Measurements from ENCODE around the gene FAM117A. TPM values are rescaled to one million over a fixed set of nuclear protein-coding genes. Genes with fewer than 3 reads are reported as not detected.
"Not testable (repeated sequence)": the region's sequence is repeated elsewhere in the genome, so short reads cannot be mapped to it uniquely, and the experiment has no call there.

FAM117A gene
- total RNA-seq, 1 donor from 2014 or later, result 19.0 TPM

DNA sequence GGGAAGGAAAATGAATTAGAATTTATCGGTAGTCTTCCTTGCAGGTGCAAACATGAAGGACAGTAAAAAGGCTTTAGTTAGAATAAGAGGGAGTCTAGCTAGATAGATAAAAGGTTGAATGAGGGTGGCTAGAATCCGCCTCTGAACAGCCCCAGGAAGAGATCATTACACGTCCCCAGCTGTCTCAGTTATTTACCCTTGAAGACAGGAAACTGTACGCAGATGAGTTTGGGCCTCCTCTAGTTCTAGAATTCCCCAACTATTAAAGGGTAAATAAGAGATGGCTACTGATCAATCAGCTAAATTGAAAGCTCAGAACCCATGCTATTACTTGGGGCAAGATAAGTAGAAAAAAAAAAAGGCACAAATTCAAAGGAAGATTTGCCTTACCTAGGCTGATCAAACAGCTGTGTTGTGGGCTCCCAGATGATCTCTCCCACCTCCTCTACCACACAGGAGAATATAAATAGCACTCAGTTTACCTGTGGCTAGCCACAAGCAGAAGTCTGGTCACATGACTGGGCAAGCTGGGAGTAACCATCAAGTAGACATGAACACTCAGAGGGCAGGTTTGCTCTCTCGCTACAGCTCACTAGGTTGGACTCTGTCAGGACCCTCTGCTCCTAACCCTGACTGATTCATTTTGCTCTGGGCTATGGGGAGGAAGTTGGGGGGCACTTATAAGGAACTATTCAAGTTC lies 17.0 kb downstream of the FAM117A start:
- no peak for ATAC-seq
- intact Hi-C loops (cut with DNase I), result no loop called here
- no peak for DNase-seq (ENCODE audit: low spot score)

GRCh38 chr17:49745175-49746139 lies 18.5 kb downstream of the FAM117A start:
- no peak for ATAC-seq
- DNase-seq (ENCODE audit: low spot score), result no peak
- intact Hi-C loops (cut with DNase I), result no loop called here

DNA sequence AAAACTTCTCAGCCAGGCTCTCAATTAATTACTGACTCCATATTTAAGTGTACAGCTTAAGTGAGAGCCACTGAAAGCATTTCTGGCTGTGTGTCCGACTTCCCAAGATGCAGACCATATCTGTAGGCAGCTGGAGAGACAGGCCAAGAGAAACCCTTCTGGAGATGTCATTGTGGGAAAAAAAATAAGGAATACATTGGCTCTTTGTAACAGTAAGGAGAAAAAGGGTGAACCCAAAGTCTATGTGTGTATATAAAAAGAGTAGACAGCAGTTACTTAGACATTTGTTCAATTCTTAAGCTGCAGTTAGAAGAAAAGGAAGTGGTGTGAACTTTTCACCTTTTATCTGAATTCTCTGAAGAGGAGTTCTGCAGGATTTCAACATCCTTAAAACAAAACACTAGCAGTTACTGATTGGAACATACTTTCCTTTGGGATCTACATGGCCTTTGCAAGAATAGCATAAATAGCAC lies 21.7 kb downstream of the FAM117A start:
- ATAC-seq (peak; percentile 84), DNase-seq (ENCODE audit: low spot score) (no peak)
- intact Hi-C loops (cut with DNase I), result no loop called here

GRCh38 chr17:49741692-49742076 lies 22.2 kb downstream of the FAM117A start:
- DNase-seq (ENCODE audit: low spot score) (no peak), ATAC-seq (no peak)
- intact Hi-C loops (cut with DNase I), result no loop called here

- ATAC-seq (peak; percentile 29), DNase-seq (ENCODE audit: low spot score) (no peak)
- intact Hi-C loops (cut with DNase I), result no loop called here
Measured at GRCh38 chr17:49741009-49741691, 22.8 kb downstream of the FAM117A start.

DNA sequence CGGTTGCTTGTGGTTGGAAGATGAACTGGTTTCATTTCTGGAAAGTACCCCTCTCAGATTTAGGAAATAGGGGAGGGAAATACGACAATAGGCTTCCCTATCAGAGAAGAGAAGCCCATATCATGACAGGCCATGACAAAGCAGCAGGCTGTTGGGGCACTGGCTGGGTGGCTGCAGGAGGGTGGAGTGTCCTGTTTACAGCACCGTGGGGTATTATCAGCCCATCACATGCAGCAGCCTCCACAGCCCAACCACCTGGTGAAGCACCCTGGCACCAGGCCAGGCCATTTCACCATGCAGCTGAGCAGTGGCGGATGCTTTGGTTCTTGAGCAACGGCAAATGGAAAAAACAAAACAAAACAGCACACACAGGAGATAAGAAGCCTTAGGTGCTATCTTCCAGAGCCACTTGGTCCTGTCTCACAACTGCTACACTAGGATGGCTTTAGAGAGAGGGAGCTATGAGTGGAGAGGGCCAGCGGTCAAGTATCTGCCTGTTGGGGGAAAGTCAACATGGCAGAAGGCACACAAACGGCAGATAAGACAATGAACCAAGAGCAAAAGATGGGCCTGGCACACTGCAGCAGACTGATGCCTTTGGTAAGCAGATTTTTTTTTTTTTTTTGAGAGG lies 24.2 kb downstream of the FAM117A start:
- DNase-seq (ENCODE audit: low spot score) (peak; percentile 87), ATAC-seq (peak; percentile 88)
- intact Hi-C loops (cut with DNase I), result no loop called here

DNA sequence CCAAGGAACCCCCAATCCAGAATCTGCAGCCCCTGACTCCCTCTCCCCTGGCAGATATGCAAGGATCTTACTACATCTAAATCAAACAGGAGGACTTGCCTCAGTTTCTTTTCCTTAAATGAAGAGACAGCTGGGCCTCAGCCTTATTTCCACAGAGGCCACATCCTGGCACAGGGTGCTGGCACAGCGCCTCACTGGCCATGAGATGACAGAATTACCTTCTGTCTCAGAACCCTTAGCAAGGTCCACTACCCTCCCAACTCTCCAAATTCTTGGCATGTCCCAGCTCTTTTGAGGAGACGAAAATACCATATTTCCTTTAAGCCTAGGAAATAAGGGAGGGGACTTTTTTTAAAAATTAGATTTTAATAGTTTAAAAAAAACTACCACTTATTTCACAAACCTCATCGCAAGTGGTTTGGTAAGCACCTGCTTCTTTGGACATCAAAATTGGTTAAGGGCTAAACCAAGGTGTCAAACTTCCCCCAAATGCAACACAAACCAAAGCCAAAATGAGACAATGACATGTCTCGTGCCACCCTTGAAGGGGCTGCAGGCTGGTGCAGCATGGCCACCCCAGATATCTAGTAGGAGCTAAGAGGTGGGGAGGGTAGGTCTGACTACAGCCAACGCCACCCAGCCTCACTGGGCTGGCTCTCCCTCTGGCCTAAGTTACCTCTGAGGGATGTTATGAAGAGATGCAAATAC lies 25.3 kb downstream of the FAM117A start:
- DNase-seq (ENCODE audit: low spot score) (no peak), ATAC-seq (no peak)
- intact Hi-C loops (cut with DNase I), result no loop called here

GRCh38 chr17:49734515-49735490 lies 29.1 kb downstream of the FAM117A start:
- DNase-seq (ENCODE audit: low spot score) (no peak), ATAC-seq (no peak)
- intact Hi-C loops (cut with DNase I), result no loop called here

- DNase-seq (ENCODE audit: low spot score) (no peak), ATAC-seq (no peak)
- intact Hi-C loops (cut with DNase I), result no loop called here
Measured at GRCh38 chr17:49731435-49731831, 32.5 kb downstream of the FAM117A start.

GRCh38 chr17:49730785-49731434 lies 33.0 kb downstream of the FAM117A start:
- intact Hi-C loops (cut with DNase I), result no loop called here
- ATAC-seq (peak; percentile 34), DNase-seq (ENCODE audit: low spot score) (no peak)

GRCh38 chr17:49730078-49730784 lies 33.7 kb downstream of the FAM117A start:
- intact Hi-C loops (cut with DNase I), result no loop called here
- ATAC-seq, result peak; percentile 96
- peak; percentile 89 for DNase-seq (ENCODE audit: low spot score)

DNA sequence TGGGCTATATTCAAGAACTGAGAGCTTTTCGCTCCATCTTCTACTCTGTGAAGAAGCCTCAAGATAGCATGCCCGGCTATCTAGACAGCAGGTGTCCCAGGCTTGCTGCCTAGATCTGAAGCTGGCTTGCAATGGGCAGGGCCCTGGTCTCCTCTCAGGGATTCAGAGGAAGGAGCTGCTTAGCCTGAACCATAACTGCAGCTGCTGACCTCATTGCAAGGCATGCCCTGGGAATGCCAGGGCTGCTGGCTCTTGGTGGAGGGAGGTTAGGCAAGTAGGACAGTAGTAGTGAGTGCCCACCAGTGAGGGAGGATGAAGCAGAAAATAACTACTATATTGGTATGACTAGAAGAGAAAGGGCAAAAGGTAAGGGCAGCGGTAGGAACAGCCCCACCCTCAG lies 34.9 kb downstream of the FAM117A start:
- ATAC-seq (peak; percentile 2), DNase-seq (ENCODE audit: low spot score) (no peak)
- intact Hi-C loops (cut with DNase I), result no loop called here

DNA sequence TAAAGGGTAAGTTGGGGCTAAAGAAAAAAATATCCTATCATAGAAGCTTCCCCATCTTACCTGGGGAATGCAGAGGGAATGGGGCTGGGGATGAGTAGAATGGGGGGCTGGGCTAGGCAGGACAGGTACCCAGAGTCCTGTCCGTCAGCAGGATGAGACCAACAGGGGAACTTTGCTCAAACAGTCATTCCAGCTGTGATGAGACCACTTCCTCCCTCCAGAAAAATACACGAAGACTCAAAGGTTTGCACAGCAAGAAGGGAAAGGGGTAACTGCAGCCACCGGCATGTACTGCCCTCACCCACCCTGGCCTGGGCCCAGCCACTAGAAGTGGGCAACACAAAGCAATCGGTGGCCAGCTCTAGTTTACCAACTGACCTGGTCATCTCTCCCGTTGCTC lies 35.5 kb downstream of the FAM117A start:
- ATAC-seq (no peak), DNase-seq (ENCODE audit: low spot score) (no peak)
- intact Hi-C loops (cut with DNase I), result no loop called here

DNA sequence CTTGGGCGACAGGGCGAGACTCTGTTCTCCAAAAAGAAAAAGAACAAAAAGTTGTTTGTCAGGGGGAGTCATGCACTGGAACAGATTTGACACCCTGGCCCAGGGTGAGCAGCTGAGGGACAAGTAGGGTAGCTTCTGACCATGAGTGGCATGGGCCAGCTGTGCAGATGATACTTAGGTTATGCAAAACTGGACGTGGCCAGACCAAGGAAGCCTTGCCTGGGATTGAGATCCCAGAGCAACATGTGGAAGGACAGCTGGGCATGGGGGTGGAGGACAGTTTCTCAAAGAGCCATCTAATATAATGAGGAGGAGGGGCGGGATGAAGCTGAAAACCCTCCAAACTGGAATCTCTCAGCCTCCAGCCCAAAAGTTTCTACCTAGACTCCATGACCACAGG lies 36.6 kb downstream of the FAM117A start:
- intact Hi-C loops (cut with DNase I), result no loop called here
- ATAC-seq, result no peak
- no peak for DNase-seq (ENCODE audit: low spot score)

GRCh38 chr17:49725452-49726130 lies 38.3 kb downstream of the FAM117A start:
- DNase-seq (ENCODE audit: low spot score) (no peak), ATAC-seq (no peak)
- intact Hi-C loops (cut with DNase I), result no loop called here

DNA sequence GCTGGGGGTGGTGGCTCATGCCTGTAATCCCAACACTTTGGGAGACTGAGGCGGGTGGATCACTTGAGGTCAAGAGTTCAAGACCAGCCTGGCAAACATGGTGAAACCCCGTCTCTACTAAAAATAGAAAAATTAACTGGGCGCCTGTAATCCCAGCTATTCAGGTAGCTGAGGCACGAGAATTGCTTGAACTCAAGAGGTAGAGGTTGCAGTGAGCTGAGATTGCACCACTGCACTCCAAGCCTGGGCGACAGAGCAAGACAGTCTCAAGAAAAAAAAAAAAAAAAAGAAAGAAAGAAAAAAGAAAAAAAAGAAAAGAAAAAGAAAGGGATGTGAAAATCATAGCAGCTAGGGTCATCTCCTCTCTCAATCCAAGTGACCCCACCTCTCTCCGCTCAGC lies 39.4 kb downstream of the FAM117A start:
- ATAC-seq; intact Hi-C loops (cut with DNase I): not testable (repeated sequence)

More for the DNA sequence above, 39.4 kb downstream of the FAM117A start:
- not testable (repeated sequence) for DNase-seq (ENCODE audit: low spot score)

Data from sciatic nerve (tissue), 2 donors.